Measurements from ENCODE around the gene CORO6.

CORO6 gene

GRCh38 chr17:29590411-29591145 is 32.1 kb downstream of the CORO6 start:
- no peak for DNase-seq

GRCh38 chr17:29589524-29590410 is 32.9 kb downstream of the CORO6 start, which contains the start of gene GIT1:
GIT1 (minus strand) TSS chr17:29589648; CDS start chr17:29589378, 270 bp downstream.
- peak; percentile 92 for DNase-seq

GRCh38 chr17:29588562-29589411 is 33.9 kb downstream of the CORO6 start:
- DNase-seq: peak; percentile 21

- no peak for DNase-seq
These were observed 34.6 kb downstream of the CORO6 start for GRCh38 chr17:29588017-29588561.

GRCh38 chr17:29587591-29587990 is 35.1 kb downstream of the CORO6 start:
- DNase-seq: no peak

GRCh38 chr17:29586676-29587469 is 35.8 kb downstream of the CORO6 start:
- no peak for DNase-seq

- no peak for DNase-seq
These were observed 37.5 kb downstream of the CORO6 start for GRCh38 chr17:29585080-29585751.

- DNase-seq: no peak
These were observed 38.1 kb downstream of the CORO6 start for GRCh38 chr17:29584452-29585079.

- no peak for DNase-seq
These were observed 39.1 kb downstream of the CORO6 start for GRCh38 chr17:29583324-29584248.

- DNase-seq: no peak
These were observed 39.9 kb downstream of the CORO6 start for GRCh38 chr17:29582772-29583171.

- no peak for DNase-seq
These were observed 40.4 kb downstream of the CORO6 start for GRCh38 chr17:29582254-29582765.

- DNase-seq: no peak
These were observed 41.0 kb downstream of the CORO6 start for GRCh38 chr17:29581583-29582253.

GRCh38 chr17:29579866-29580771 is 42.6 kb downstream of the CORO6 start:
- peak; percentile 58 for DNase-seq

GRCh38 chr17:29578626-29579485 is 43.9 kb downstream of the CORO6 start:
- DNase-seq: no peak

GRCh38 chr17:29577385-29578211 is 45.1 kb downstream of the CORO6 start:
- no peak for DNase-seq

GRCh38 chr17:29577001-29577370 is 45.7 kb downstream of the CORO6 start:
- DNase-seq: no peak

Data from NCI-H774 (cell line).